Mucosa of rectum (tissue), 2 donors: ENCODE results near the gene BFSP2.
A peak's percentile ranks its signal among the peaks of the same experiment; 100 is the strongest.
"Not testable (repeated sequence)": the region's sequence is repeated elsewhere in the genome, so short reads cannot be mapped to it uniquely, and the experiment has no call there.

Experiments
- H3K27ac ChIP-seq, 2 donors: one replicate each; pipeline ENCODE4 v1.7.0; 2013; ENCODE audit warnings: inconsistent platforms in 2 of 2, low read depth in 2 of 2, low read length in 2 of 2
- H3K27me3 ChIP-seq, 2 donors: one replicate each; pipeline ENCODE4 v1.7.0; 2013; ENCODE audit warnings: low read length in 2 of 2; ENCODE audit not compliant: control insufficient read depth in 2 of 2, insufficient read depth in 2 of 2
- H3K36me3 ChIP-seq, 2 donors: one replicate each; pipeline ENCODE4 v1.7.0; 2013; ENCODE audit warnings: low read length in 2 of 2; ENCODE audit not compliant: control insufficient read depth in 2 of 2, insufficient read depth in 2 of 2
- H3K4me1 ChIP-seq, 2 donors: one replicate each; pipeline ENCODE4 v1.7.0; 2013; ENCODE audit warnings: low read length in 2 of 2, mild to moderate bottlenecking in 1 of 2; ENCODE audit not compliant: control insufficient read depth in 2 of 2, insufficient read depth in 2 of 2
- H3K4me3 ChIP-seq, 2 donors: one replicate each; pipeline ENCODE4 v1.7.0; 2013; ENCODE audit warnings: low read length in 2 of 2
- H3K9ac ChIP-seq, 2 donors: one replicate each; pipeline ENCODE4 v1.7.0; 2013; ENCODE audit warnings: low read length in 2 of 2, low read depth in 1 of 2, mild to moderate bottlenecking in 1 of 2
- H3K9me3 ChIP-seq, 2 donors: one replicate each; pipeline ENCODE4 v1.7.0; 2013; ENCODE audit warnings: low read length in 2 of 2; ENCODE audit not compliant: control insufficient read depth in 2 of 2
- donor health status: healthy.
- donor health status: Normal muscosa, but diverticular disease.

Gene BFSP2

GRCh38 chr3:133474817-133475216 is 75.0 kb downstream of the BFSP2 start:
- no peak overlapping the region for H3K4me3 ChIP-seq
- H3K9ac ChIP-seq, result no peak overlapping the region
- no peaks in the 10 kb centered on the region for H3K36me3 ChIP-seq
- peaks cover 15 to 17% of the 10 kb centered on the region in 2 donors for H3K4me1 ChIP-seq
- H3K9me3 ChIP-seq, result no peaks in the 10 kb centered on the region
- no peaks in the 10 kb centered on the region for H3K27me3 ChIP-seq
- peak overlapping the region; percentile 73 to 79 for H3K27ac ChIP-seq

- Histone ChIP-seq H3K36me3 (no peaks in the 10 kb centered on the region), H3K27me3 (no peaks in the 10 kb centered on the region), H3K9ac (no peak overlapping the region), H3K27ac (peak overlapping the region; percentile 73 to 79), H3K9me3 (no peaks in the 10 kb centered on the region), H3K4me3 (no peak overlapping the region), H3K4me1 (peaks cover 15 to 20% of the 10 kb centered on the region in 2 donors)
These were observed 75.6 kb downstream of the BFSP2 start for GRCh38 chr3:133475245-133476010.

GRCh38 chr3:133476971-133477375 is 77.1 kb downstream of the BFSP2 start:
- H3K9ac ChIP-seq, result no peak overlapping the region
- no peaks in the 10 kb centered on the region for H3K27me3 ChIP-seq
- H3K36me3 ChIP-seq, result no peaks in the 10 kb centered on the region
- H3K27ac ChIP-seq, result peak overlapping the region; percentile 54 to 62
- peaks cover 15 to 21% of the 10 kb centered on the region in 2 donors for H3K4me1 ChIP-seq
- no peak overlapping the region for H3K4me3 ChIP-seq
- no peaks in the 10 kb centered on the region for H3K9me3 ChIP-seq

- Histone ChIP-seq H3K36me3 (no peaks in the 10 kb centered on the region), H3K9ac (no peak overlapping the region), H3K9me3 (no peaks in the 10 kb centered on the region), H3K27ac (peak overlapping the region; percentile 54 to 62), H3K4me3 (no peak overlapping the region), H3K4me1 (peaks cover 15 to 21% of the 10 kb centered on the region in 2 donors), H3K27me3 (no peaks in the 10 kb centered on the region)
These were observed 77.6 kb downstream of the BFSP2 start for GRCh38 chr3:133477487-133477886.

GRCh38 chr3:133478624-133479023 is 78.8 kb downstream of the BFSP2 start:
- H3K27me3 ChIP-seq, result no peaks in the 10 kb centered on the region
- no peak overlapping the region for H3K9ac ChIP-seq
- H3K9me3 ChIP-seq, result no peaks in the 10 kb centered on the region
- H3K4me3 ChIP-seq, result no peak overlapping the region
- H3K27ac ChIP-seq, result peak overlapping the region in 1 of 2 donors; percentile 61
- H3K36me3 ChIP-seq, result no peaks in the 10 kb centered on the region
- peaks cover 15 to 18% of the 10 kb centered on the region in 2 donors for H3K4me1 ChIP-seq

GRCh38 chr3:133479401-133479800 is 79.5 kb downstream of the BFSP2 start:
- no peaks in the 10 kb centered on the region for H3K9me3 ChIP-seq
- no peaks in the 10 kb centered on the region for H3K27me3 ChIP-seq
- H3K9ac ChIP-seq, result no peak overlapping the region
- no peak overlapping the region for H3K27ac ChIP-seq
- H3K4me3 ChIP-seq, result no peak overlapping the region
- no peaks in the 10 kb centered on the region for H3K36me3 ChIP-seq
- H3K4me1 ChIP-seq, result peaks cover 7 to 12% of the 10 kb centered on the region in 2 donors

GRCh38 chr3:133479895-133480669 is 80.2 kb downstream of the BFSP2 start:
- peak overlapping the region in 1 of 2 donors; percentile 40 for H3K4me3 ChIP-seq
- H3K27me3 ChIP-seq, result no peaks in the 10 kb centered on the region
- H3K9ac ChIP-seq, result peak overlapping the region; percentile 52 to 61
- no peaks in the 10 kb centered on the region for H3K9me3 ChIP-seq
- peaks cover 2 to 11% of the 10 kb centered on the region in 2 donors for H3K4me1 ChIP-seq
- peak overlapping the region; percentile 89 to 90 for H3K27ac ChIP-seq
- no peaks in the 10 kb centered on the region for H3K36me3 ChIP-seq

GRCh38 chr3:133482474-133482873 is 82.6 kb downstream of the BFSP2 start:
- H3K36me3 ChIP-seq, H3K9ac ChIP-seq, H3K4me1 ChIP-seq, H3K9me3 ChIP-seq, H3K4me3 ChIP-seq, H3K27me3 ChIP-seq, H3K27ac ChIP-seq: not testable (repeated sequence)

GRCh38 chr3:133486658-133487057 is 86.8 kb downstream of the BFSP2 start:
- H3K9ac ChIP-seq, result no peak overlapping the region
- no peaks in the 10 kb centered on the region for H3K9me3 ChIP-seq
- H3K27me3 ChIP-seq, result no peaks in the 10 kb centered on the region
- no peak overlapping the region for H3K4me3 ChIP-seq
- no peaks in the 10 kb centered on the region for H3K36me3 ChIP-seq
- no peak overlapping the region for H3K27ac ChIP-seq
- H3K4me1 ChIP-seq, result peaks cover 0 to 3% of the 10 kb centered on the region in 2 donors

GRCh38 chr3:133487204-133487603 is 87.3 kb downstream of the BFSP2 start:
- H3K27ac ChIP-seq, result peak overlapping the region in 1 of 2 donors; percentile 36
- no peaks in the 10 kb centered on the region for H3K36me3 ChIP-seq
- H3K9me3 ChIP-seq, result no peaks in the 10 kb centered on the region
- peaks cover 0 to 3% of the 10 kb centered on the region in 2 donors for H3K4me1 ChIP-seq
- no peak overlapping the region for H3K4me3 ChIP-seq
- H3K9ac ChIP-seq, result no peak overlapping the region
- H3K27me3 ChIP-seq, result no peaks in the 10 kb centered on the region
